Stimulated activated CD8-positive, alpha-beta memory T cell treated with anti-CD3 and anti-CD28 coated beads, Interleukin-4, amount 100 ng/mL, for 24 hours (primary cell): Measurements from ENCODE around the gene CMTM6.
A peak's percentile ranks its signal among the peaks of the same experiment; 100 is the strongest.
"Not testable (repeated sequence)": the region's sequence is repeated elsewhere in the genome, so short reads cannot be mapped to it uniquely, and the experiment has no call there.

Experiments used
- DNase-seq: peaks from one replicate; pipeline ENCODE4 v3.0.0-alpha.2; 2020; ENCODE audit warnings: low read depth

The CMTM6 gene

DNA sequence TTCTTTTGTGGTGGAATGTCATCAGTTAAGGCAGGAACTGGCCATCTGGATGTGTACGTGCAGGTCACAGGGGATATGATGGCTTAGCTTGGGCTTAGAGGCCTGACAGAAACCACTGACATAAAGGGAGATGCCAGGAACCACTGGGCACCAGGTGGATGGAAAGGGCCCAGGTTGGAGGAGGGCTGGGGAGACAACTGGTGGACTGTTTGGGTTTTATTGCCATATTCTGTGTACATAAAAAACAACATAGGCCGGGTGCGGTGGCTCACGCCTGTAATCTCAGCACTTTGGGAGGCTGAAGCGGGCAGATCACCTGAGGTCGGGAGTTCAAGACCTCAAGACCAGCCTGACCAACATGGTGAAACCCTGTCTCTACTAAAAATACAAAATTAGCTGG, 35.8 kb downstream of the CMTM6 start:
- DNase-seq, result not testable (repeated sequence)

DNA sequence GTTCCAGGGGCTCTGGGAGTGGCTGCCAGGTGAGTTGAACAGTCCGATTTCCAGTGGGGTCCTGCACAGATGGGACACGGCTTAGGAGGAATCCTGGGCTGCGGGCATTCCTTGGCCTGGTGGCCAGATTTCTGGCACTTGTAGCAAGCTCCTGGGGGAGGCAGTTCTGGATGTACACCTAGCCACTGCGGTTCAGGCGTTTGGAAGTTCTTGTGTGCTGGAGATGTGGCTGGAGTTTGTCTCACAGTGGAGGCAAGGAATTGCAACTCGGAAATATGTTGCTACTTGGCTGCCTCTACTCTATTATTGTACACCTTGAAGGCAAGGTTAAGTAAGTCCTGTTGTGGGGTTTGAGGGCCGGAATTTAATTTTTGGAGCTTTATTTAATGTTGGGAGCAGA, 37.9 kb downstream of the CMTM6 start:
- not testable (repeated sequence) for DNase-seq

- DNase-seq, result not testable (repeated sequence)
These were observed 39.2 kb downstream of the CMTM6 start for GRCh38 chr3:32463415-32463814.

GRCh38 chr3:32462191-32462986, 40.3 kb downstream of the CMTM6 start:
- not testable (repeated sequence) for DNase-seq

DNA sequence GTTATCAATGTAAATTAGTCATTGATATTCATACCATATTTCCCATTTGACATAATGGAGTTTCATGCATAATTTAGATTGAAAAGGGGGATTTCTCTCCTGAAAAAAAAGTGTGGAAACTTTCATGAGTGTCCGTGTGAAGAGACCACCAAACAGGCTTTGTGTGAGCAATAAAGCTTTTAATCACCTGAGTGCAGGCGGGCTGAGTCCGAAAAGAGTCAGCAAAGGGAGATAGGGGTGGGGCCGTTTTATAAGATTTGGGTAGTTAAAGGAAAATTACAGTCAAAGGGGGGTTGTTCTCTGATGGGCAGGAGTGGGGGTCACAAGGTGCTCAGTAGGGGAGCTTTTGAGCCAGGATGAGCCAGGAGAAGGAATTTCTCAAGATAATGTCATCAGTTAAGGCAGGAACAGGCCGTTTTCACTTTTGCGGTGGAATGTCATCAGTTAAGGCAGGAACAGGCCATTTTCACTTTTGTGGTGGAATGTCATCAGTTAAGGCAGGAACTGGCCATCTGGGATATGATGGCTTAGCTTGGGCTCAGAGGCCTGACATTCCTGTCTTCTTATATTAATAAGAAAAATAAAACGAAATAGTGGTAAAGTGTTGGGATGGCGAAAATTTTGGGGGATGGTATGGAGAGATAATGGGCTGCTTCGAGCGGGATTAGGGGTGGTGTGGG, 41.7 kb downstream of the CMTM6 start:
- DNase-seq, result not testable (repeated sequence)

- DNase-seq, result peak; percentile 24
These were observed 42.5 kb downstream of the CMTM6 start for GRCh38 chr3:32460031-32460749.

- DNase-seq, result no peak
These were observed 43.2 kb downstream of the CMTM6 start for GRCh38 chr3:32459450-32459849.

DNA sequence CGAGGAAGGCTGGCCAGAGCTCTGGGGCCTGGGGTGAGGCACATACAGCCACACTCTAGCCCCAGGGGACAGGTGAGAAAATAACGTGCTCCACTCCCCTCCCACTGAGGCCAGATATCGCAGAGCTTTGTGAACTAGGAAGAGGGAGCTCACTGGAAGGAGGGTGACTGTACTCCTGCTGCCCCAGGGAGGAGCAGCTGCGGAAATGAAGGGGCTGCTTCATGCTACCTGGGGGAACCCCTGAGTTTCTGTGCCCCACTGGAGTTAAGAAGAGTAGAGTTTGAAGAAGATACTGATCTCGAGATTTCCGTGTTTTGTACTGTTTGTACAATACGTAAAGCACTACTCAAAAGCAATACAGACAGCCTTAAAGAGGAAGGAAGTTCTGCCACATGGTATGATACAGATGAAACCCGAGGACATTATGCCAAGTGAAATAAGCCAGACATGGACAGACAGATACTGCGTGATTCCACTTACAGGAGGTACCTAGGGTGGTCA, 44.6 kb downstream of the CMTM6 start:
- DNase-seq, result peak; percentile 19

- DNase-seq, result no peak
These were observed 46.1 kb downstream of the CMTM6 start for GRCh38 chr3:32456429-32457130.

- no peak for DNase-seq
These were observed 46.8 kb downstream of the CMTM6 start for GRCh38 chr3:32455609-32456428.

- DNase-seq, result no peak
These were observed 47.7 kb downstream of the CMTM6 start for GRCh38 chr3:32454731-32455608.

DNA sequence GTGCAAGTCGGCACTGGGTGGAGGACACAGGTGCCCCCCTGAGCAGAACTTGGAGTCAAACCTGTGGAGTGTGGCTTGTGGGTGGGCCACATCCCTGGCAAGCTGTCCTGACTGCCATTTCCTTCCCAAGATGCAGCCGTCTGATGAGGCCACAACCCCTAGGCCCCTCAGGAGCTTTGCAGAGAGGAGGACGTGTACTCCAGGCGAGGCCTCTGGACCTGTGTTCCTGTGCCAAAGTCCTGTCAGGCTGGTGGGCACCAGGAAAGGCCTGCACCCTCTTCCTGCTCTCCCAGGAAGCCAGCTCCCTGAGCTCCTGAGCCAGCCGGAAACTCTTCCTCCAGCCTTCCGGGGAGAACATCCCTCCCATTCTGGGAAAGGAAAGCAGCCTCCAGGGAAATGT, 48.5 kb downstream of the CMTM6 start:
- no peak for DNase-seq

DNA sequence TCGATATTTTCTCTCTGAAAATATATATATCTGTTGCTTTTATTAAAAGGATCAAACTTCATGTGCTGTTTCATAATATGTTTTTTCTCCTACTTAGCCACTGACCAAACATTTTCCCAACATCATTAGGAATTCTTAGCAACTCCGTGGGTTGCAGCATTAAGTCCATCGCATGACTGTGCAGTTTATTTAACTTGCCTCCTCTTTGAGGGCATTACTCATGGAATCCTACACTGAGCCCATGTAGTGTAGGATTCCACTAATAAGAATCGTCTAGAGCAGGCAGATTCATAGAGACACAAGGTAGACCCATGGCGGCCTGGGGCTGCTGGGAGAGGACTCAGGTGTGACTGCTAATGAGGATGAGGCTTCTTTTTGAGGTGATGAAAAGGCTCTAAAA, 49.3 kb downstream of the CMTM6 start:
- no peak for DNase-seq

DNA sequence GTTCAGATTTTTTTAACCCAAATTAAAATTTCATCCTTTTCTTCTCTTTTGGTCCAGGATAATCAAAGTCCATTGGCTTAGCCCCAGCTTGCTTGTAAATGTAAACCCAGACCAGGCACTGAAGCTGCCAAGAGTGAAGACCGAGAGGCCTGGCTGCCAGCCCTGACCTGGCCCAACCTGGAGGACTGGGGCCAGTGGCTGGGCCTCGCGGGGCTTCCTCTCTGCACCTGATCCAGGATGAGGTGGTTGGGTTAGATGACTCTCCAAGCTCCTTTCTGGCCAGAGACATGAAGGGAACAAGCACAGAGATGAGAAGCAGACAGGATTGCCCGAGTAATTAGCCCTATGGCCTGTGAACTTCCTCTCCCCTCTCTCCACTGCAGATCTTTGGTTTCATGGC, 50.6 kb downstream of the CMTM6 start:
- DNase-seq, result no peak

GRCh38 chr3:32450992-32451659, 51.5 kb downstream of the CMTM6 start:
- no peak for DNase-seq

DNA sequence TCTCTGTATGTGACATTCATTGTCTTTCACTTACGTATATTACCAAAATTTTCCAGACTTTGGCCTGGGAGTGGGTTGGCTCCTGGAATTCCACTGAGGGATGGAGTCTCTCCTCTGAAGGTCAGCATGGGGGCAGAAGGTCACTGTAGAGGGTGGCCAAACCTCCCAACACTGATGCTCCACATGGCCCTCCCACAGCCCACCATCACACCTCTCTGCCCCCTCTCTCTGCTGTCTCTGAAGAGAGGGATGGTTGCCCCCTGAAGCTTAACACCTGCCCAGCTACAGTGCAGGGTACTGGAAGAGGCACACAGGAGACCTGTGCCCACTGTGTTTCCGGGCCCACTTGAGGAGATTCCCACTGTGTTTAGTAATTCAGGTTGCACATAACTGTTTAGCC, 52.2 kb downstream of the CMTM6 start:
- no peak for DNase-seq

GRCh38 chr3:32449691-32450090, 53.0 kb downstream of the CMTM6 start:
- DNase-seq, result no peak

DNA sequence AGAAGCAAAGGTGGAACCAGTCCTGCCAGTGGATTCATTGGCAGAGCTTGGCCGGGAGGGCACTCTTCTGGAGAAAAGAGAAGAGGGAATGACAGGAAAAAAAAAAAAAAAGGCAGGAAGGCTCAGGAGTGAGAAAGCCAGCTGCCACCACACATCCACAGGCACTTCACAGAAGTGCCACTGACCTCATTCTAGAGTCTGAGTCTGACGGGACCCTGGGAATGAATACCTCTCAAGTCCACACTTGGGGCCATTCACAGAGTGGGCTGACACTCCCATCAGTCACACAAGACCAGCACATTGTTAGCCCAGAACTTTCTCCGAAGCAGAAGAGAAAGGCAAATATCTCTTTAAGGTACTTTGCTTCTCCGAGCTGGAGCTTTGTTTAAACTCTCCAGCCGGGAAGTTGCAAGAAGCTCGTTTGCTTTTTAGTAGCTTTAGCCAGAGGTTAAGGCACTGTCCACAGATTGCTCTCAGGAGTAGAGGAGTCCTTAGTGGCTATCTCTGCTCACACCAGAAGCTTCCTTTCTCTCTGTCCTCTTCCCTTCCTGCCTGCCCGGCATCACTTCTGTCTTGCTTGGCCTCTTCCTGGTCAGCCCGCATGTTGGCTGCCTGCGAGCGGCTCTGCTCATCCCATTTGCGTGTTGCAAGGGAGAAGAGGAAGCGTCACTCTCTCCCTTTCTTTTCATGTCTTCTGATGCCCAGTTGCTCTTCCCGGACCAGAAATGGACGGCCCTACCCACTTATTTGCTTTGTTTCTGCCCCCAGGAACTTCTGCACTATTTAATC, 53.8 kb downstream of the CMTM6 start:
- DNase-seq, result no peak
